ENCODE measurements around the gene RINL.

GRCh38 chr19:38883286-38883685 lies 5.2 kb upstream of the RINL start:
- TF ChIP-seq CTCF (IDR thresholded peaks at IDR 0.05) (no peak), POLR2A (IDR thresholded peaks at IDR 0.05) (no peak)
